GM12801 (cell line): Measurements from ENCODE around the gene CLASP2.

ENCODE experiments used
- TF ChIP-seq, protein P1 (sequence below): IDR thresholded peaks from one replicate; pipeline ENCODE4 v1.5.1; 2011; ENCODE audit warnings: control low read depth; ENCODE audit not compliant: insufficient read length; ENCODE audit errors: extremely low read depth

Gene CLASP2

GRCh38 chr3:33716227-33716626 lies 1.8 kb downstream of the CLASP2 start:
- TF ChIP-seq, protein P1, sequence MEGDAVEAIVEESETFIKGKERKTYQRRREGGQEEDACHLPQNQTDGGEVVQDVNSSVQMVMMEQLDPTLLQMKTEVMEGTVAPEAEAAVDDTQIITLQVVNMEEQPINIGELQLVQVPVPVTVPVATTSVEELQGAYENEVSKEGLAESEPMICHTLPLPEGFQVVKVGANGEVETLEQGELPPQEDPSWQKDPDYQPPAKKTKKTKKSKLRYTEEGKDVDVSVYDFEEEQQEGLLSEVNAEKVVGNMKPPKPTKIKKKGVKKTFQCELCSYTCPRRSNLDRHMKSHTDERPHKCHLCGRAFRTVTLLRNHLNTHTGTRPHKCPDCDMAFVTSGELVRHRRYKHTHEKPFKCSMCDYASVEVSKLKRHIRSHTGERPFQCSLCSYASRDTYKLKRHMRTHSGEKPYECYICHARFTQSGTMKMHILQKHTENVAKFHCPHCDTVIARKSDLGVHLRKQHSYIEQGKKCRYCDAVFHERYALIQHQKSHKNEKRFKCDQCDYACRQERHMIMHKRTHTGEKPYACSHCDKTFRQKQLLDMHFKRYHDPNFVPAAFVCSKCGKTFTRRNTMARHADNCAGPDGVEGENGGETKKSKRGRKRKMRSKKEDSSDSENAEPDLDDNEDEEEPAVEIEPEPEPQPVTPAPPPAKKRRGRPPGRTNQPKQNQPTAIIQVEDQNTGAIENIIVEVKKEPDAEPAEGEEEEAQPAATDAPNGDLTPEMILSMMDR: no peak

DNA sequence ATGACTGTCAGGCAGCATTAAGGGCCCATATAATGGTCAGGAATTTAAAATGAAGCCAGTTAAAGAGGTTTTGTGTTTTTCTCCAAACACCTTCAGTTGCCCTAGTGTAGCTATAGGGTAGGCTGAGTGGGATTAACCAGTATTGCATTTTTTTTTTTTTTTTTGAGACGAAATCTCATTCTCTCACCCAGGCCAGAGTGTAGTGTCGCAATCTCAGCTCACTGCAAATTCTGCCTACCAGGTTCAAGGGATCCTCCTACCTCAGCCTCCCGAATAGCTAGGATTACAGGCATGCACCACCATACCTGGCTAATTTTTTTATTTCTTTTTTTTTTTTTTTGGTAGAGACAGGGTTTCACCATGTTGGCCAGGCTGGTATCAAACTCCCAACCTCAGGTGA lies 7.0 kb downstream of the CLASP2 start:
- TF ChIP-seq, protein P1: no peak

- TF ChIP-seq, protein P1: no peak
These were observed 12.0 kb downstream of the CLASP2 start for GRCh38 chr3:33706056-33706455.

DNA sequence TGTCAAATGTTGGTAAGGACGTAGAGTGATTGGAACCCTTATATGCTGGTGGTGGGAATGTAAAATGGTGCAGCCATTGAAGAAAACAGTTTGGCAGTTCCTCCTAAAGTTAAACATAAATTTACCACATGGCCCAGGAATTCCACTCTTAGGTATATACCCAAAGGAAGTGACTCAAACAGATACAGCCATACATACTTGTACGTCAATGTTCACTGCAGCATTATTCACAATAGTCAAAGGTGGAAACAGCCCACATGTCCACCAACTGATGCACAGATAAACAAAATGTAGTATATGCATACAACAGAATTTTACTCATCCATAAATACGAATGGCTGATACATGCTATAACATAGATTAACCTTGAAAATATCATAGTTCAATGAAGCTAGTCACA lies 13.2 kb downstream of the CLASP2 start:
- TF ChIP-seq, protein P1: no peak

DNA sequence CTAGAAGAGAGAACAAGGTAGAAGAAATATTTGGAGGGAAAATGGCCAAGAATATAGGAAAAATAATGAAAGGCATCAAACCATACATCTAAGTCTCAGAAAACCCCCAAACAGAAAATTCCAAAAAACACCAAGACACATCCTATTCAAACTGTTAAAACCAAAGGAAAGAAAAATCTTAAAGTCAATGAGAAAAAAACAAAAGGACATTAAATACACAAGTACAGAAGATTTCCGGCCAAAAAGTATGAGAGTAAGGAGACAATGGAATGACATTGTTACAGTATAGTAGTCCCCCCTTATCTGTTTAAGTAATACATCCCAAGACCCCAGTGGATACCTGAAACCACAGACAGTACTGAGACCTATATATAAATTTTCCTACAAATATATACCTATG lies 18.8 kb downstream of the CLASP2 start:
- TF ChIP-seq, protein P1: no peak

- TF ChIP-seq, protein P1: no peak
These were observed 23.1 kb downstream of the CLASP2 start for GRCh38 chr3:33694944-33695343.

- TF ChIP-seq, protein P1: no peak
These were observed 27.7 kb downstream of the CLASP2 start for GRCh38 chr3:33690341-33690740.
